ENCODE data around the gene RAB6C. TPM values are rescaled to one million over a fixed set of nuclear protein-coding genes. Genes with fewer than 3 reads are reported as not detected.
"Not testable (repeated sequence)": the region's sequence is repeated elsewhere in the genome, so short reads cannot be mapped to it uniquely, and the experiment has no call there.

The RAB6C gene
- polyA plus RNA-seq (ENCODE audit: insufficient read length in 4 of 4), result under 1 TPM; 0.18 to 0.91 (median 0.81) TPM

DNA sequence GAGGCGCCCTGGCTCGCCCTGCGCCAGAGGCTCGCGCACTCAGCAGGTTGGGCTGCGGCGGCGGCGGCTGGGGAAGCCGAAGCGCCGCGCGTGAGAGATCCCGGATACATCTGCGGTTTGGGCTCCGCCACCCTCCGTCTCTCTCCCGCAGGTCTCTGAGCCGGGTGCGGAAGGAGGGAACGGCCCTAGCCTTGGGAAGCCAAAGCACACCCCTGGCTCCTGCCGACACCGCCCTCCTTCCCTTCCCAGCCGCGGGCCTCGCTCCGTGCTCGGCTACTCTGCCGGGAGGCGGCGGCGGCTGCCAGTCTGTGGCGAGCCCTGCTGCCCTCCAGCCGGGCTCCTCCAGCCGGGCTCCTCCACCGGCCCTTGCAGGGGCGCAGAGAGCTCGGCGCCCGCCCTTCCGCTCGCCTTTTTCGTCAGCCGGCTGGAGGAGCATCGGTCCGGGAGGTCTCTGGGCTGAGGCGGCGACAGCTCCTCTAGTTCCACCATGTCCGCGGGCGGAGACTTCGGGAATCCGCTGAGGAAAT is at the start of gene RAB6C:
Gene RAB6C (plus strand): TSS at position 38 of the 527 bp plus-strand sequence. CDS start 450 bp downstream, at position 488.
- DNase-seq (ENCODE audit: low read depth in 4 of 4, low spot score in 2 of 4), result peak in 2 of 4 donors; percentile 3 to 16

DNA sequence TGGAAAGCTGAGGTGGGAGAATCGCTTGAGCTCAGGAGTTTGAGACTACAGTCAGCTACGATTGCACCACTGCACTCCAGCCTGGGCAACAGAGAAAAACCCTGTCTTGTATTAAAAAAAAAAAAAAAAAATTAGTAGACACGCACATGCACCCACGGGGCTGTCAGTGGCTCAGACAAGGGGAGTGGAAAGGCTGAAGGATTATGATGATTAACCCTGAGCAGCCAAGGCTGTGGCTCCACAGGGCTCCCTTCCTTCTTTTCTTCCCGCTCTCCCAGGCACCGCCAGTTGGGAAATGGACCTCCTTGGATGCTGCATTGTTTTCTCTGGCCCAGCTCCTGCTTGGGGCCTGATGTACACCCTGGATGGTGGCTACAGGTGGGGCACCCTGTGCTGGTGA is 49.0 kb upstream of the RAB6C start:
- DNase-seq (ENCODE audit: low read depth in 4 of 4, low spot score in 2 of 4), result no peak

DNA sequence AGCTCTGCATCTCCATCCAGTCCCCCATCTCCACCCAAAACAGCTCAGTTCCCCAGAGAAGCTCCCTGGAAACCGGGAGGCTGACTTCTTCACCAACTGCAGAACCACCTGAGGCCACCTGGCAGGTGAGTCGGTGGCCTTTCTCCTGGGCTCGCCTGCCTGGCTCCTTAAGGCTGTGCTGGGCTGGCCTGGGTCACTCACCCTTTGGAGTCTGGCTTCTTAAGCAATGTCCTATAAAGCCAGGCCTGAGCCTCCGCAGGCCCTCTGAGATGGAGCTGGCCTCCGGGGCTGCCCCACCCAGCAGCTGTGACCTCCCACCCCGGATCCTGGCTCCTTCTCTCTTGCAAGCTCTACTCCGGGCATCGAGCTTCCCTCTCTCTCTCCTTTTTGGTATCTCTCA is 46.1 kb upstream of the RAB6C start:
- DNase-seq (ENCODE audit: low read depth in 4 of 4, low spot score in 2 of 4), result not testable (repeated sequence)

DNA sequence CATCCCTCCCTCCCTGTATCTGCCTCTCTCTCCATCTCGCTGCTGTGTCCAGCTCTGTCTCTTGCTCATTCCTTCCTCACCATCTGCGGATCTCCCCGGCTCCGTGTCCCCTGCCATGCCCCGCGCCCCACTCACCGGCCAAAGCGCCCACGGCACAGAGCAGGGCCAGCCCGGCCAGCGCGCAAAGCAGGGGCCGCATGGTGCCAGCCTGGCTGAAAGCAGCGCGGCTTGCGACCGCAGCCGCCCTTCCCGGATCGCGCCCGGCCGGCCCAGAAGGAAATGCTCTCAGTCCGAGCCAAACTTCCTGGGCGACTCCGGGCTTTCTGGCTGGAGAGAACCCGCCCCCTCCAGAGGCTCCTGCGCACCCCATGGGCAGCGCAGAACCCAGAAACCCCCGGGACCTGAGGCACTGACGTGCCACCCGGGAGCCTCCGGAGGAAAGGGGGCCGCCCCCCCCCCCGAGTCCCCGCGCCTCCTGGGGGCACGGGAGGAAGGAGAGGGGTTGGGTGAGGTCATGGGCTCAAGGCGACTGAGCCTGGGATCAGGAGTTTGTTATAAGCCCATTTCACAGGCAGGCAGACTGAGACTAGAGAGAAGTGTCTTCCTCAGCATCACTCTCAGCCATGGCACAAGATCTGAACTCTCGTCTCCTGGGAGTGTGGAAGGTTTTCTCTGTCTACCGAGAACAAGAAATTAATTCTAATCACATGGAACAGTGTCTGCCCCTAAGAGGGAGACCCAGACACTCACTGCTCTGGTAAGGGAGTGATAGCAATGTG is 45.2 kb upstream of the RAB6C start:
- no peak for DNase-seq (ENCODE audit: low read depth in 4 of 4, low spot score in 2 of 4)

DNA sequence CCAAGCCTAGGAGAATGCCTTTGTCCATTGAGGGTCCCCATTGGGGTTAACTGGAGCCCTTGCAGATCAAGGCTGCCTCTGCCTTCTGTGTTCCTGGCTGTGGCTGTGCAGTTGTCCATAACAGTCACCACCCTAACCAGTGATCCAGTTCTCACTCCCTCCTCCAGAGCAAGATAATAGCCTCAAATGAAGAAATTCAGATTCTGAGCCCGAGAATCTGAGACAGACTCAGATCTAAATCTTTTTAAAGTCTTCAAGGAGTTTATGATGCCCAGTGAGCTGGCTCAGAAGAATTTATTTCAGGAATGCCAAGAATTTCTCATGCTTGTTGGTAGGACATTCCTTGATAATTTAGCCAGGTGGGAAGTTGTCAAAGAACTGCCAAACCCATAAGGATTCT is 44.3 kb upstream of the RAB6C start:
- no peak for DNase-seq (ENCODE audit: low read depth in 4 of 4, low spot score in 2 of 4)

DNA sequence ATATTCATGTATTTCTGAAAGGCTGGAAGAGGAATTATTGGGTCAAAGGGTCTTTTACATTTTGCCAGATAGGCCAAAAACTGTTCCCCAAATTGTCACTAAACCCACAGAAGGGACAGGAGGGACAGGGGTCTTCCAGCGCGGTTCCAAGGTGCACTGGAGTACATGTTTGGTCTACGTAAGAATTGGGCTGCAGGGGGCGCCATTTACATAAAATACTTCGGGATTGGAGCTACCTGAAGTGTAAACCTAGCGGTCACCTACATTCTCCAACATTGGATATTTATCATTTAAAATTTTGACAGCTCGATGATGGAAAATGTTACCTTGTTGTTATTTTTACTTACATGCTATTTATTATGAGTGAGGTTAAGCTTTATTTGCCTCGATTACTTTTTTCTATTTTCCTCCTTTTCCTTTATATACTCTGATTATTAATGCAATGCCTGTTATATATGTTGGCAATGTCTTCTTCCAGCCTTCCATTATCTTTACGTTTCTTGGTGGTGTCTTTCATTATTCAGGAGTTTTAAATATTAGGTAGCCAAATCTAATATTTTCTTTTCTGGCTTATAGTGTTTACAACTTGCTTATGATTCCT is 43.0 kb upstream of the RAB6C start:
- DNase-seq (ENCODE audit: low read depth in 4 of 4, low spot score in 2 of 4), result no peak

DNA sequence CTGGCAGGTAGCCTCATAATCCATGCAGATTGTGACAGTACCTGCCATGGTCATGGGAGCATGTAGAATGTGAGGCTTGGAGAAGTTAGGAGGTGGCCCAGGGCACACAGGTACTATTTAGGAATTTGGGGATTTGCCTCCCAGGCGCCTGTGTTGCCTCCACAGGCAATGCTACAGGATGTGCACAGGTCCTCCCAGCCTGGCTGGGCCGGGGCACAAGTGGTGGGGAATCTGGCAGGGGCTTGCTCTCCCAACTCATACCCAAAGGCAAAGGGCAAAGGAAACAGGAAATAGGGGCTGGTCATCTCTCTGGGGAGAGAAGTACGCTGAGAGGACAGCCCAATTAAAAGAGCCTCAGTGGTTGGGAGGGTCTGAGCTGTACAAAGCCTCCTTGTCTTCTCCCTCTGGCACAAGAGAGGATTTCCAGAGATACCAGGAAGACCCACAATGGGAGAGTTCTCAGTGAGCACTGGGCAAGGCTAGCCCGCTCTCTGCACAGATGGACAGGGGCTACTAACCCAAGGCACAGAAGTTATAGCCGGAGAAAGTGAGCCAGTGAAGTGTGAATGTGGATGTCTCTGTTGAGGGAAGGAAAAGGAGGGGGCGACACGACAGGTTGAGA is 40.5 kb upstream of the RAB6C start:
- DNase-seq (ENCODE audit: low read depth in 4 of 4, low spot score in 2 of 4), result not testable (repeated sequence)

DNA sequence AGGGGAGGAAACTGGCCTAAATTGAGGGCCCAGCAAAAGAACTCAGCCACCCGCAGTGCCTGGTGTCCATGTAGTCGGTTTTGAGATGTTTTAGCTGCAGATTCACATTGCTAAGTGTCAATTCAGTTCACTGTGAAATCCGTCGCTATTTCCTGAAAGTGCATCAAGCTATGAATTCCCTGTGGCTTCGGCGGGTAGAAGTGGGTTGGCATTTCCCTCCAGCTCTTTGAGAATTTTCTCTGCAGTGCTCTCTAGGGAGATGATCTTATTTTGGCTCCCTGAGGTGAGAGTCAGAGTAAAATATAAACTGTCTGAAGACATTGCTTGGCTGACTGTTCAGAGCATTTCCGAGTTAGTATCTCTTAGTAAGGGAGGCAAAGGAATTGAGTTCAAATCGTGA is 36.0 kb upstream of the RAB6C start:
- not testable (repeated sequence) for DNase-seq (ENCODE audit: low read depth in 4 of 4, low spot score in 2 of 4)

DNA sequence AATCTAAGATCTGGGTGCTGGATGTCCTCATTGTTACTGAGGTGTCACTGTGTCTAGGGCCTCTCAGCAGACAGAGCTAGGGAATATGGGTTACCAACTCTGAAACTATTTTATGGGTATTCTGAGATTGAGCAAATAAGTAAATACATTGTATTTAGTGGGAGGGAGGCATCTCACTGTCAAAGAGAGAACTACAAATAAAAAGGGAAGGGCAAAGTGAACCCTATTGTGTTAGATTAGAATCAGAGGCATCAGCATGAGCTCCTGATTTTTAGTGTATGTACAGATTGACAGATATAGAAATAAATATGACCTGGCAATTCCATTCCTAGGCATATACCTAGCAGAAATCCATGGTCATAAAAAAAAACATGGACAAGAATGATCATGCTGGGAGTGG is 33.9 kb upstream of the RAB6C start:
- DNase-seq (ENCODE audit: low read depth in 4 of 4, low spot score in 2 of 4), result no peak

DNA sequence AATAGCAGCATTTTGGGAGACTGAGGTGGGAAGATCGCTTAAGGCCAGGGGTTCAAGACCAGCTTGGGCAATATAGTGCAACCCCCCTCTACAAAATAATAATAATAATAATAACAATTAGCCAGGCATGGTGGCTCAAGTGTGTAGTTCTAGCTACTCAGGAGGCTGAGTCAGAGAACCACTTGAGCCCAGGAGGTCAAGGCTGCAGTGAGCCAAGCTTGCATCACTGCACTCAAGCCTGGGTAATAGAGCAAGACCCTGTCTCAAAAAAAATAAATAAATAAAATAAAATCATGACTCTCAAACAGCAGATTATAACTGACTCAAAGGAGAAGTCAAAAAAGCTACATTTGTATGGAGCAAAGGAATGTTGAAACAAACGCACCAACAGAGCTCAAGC is 31.8 kb upstream of the RAB6C start:
- not testable (repeated sequence) for DNase-seq (ENCODE audit: low read depth in 4 of 4, low spot score in 2 of 4)

DNA sequence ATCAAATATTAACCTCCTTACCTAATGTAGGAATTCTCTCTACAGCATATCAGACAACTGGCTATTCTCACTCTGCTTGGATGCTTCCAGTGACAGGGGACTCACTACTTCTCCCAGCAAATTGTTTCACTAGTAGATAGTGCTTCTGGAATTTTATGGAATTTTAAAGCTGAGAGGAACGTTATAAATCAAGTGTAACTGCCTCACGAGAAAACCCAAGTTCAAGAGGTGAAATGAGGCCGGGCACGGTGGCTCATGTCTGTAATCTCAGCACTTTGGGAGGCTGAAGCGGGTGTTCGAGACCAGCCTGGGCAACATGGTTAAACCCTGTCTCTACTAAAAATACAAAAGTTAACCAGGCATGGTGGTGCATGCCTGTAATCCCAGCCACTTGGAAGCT is 23.3 kb upstream of the RAB6C start:
- not testable (repeated sequence) for DNase-seq (ENCODE audit: low read depth in 4 of 4, low spot score in 2 of 4)

DNA sequence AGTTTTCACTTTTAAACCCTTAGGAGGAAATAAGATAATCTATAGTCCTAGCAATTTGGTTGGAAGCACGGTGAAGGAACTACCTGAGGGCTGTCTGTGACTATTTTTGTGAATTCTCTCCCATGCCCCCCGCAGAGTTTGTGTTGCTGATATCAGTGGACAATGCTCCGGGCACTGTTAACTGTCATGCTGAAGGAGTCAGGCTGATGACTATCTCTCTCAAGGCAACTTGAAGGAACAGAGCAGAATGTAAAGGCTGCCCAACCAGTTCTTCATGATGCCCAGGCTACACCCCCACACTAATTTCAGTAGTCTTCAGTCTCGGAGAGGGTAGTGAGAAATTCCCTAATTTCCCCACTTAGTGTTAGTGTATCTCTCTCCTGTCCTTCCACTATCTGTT is 21.6 kb upstream of the RAB6C start:
- DNase-seq (ENCODE audit: low read depth in 4 of 4, low spot score in 2 of 4), result no peak

DNA sequence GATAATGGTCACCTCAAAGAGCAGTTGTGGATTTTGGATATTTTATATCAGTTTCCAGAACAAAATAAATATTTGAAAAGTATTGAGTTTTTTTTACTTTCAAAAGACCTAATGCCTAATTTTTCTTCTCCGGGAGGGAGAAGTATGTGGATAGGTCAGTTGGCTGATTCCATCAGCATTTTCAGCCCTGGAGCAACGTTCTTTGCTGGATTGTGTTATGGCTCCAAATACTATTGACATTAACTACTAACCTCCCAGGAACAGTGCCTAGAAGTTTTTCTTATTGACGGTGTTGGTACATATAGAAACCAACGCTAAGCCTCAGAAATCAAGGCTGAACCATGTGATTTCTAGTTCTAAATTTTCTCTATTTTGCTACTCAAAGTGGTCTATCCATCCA is 20.7 kb upstream of the RAB6C start:
- DNase-seq (ENCODE audit: low read depth in 4 of 4, low spot score in 2 of 4), result not testable (repeated sequence)

DNA sequence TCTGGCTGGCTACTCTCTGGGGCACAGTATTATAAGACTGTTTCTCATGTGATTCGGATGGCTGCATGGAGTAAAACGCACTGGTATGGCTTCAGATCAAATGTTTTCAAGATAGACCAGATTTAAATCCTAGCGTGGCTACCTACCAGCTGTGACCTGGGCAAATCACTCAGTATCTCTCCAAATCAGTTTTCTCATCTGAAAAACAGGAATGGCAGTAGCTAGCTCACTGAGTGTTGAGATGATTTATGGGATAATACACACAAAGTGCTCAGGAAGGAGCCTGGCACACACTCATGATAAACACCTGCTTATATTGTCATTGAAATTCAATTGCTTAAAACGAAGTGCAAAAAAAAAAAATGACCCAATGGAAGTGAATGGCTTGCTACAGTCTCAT is 10.9 kb upstream of the RAB6C start:
- not testable (repeated sequence) for DNase-seq (ENCODE audit: low read depth in 4 of 4, low spot score in 2 of 4)

DNA sequence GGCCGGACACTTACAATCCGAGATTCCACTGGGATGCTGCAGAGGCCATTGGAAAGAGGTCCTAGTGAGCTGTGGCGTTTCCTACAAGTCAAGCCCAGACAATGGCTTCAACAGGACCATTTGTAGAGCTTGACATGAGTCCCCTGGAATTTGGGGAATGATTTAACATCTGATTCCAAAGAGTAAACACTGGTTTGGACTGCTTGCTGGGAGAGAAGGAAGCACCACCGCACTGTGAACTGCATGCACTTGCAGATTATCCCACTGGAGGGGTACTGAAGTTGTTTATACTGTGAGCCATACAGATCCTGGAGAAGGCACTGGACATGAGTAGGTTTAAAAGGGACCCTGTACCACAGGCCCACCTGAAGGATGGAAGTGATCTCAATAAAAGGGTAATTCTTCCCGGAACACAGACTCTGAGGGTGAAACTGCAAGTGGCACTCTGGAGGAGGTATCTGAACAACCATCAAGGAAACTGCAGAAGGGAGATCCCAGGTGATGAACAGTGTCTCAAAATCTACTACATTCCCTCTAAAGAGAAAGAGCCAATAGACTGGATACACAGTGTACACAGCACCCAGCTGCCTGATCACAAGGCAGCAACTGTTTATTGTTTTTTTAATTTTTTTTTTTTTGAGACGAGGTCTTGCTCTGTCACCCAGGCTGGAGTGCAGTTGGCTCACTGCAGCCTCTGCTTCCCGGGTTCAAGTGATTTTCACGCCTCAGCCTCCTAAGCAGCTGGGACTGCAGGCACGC is 4.3 kb upstream of the RAB6C start:
- no peak for DNase-seq (ENCODE audit: low read depth in 4 of 4, low spot score in 2 of 4)

DNA sequence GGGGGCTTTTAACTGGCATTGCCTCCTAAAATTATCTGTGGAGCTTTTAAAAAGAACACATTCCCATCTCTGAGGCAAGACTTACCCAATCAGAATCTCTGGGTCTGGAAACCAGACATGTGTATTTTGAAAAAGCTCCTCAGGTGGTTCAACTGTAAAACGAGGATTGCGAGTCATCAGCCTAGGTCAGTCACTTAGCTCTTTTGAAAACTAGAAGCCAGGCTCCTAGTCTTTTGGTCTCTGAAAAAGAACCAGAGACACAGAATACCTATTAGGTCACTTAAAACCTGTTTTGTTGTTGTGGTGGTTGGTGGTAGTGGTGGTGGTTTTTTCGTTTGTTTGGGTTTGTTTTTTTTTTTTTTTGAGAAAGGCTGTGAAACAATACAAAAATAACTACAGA is 2.5 kb upstream of the RAB6C start:
- not testable (repeated sequence) for DNase-seq (ENCODE audit: low read depth in 4 of 4, low spot score in 2 of 4)

DNA sequence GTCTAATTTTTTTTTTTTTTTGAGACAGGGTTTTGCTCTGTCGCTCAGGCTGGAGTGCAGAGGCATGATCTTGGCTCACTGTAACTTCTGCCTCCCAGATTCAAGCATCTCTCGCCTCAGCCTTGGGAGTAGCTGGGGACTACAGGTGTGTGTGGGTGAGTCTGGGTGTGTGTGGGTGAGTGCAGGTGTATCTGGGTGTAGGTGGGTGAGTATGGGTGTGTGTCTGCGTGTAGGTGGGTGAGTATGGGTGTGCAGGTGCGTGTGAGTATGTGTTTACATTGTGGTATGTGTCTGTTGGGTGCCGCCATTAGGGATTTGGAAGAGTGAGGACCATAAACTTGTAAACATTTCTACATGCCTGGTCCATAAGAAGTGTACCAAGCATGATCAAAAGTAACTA is 1.5 kb upstream of the RAB6C start:
- no peak for DNase-seq (ENCODE audit: low read depth in 4 of 4, low spot score in 2 of 4)

DNA sequence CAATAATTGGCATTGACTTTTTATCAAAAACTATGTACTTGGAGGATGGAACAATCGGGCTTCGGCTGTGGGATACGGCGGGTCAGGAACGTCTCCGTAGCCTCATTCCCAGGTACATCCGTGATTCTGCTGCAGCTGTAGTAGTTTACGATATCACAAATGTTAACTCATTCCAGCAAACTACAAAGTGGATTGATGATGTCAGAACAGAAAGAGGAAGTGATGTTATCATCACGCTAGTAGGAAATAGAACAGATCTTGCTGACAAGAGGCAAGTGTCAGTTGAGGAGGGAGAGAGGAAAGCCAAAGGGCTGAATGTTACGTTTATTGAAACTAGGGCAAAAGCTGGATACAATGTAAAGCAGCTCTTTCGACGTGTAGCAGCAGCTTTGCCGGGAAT is 780 bp downstream of the RAB6C start:
- peak in 1 of 4 donors; percentile 2 for DNase-seq (ENCODE audit: low read depth in 4 of 4, low spot score in 2 of 4)

DNA sequence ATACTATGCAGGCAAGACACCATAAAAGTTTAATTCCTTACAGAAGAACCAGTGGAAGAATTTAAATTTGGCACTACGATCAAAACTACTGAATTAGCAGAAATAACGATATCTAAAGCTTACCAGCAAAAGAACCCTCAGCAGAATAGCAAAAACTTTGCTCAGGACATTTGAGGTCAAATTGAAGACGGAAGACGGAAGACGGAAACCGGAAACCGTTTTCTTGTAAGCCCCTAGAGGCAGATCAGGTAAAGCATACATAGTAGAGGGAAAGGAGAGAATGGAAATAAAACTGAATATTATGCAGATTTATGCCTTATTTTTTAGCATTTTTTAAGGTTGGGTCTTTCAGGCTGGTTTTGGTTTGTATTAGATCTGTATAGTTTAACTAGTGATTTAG is 2.2 kb downstream of the RAB6C start:
- not testable (repeated sequence) for DNase-seq (ENCODE audit: low read depth in 4 of 4, low spot score in 2 of 4)

DNA sequence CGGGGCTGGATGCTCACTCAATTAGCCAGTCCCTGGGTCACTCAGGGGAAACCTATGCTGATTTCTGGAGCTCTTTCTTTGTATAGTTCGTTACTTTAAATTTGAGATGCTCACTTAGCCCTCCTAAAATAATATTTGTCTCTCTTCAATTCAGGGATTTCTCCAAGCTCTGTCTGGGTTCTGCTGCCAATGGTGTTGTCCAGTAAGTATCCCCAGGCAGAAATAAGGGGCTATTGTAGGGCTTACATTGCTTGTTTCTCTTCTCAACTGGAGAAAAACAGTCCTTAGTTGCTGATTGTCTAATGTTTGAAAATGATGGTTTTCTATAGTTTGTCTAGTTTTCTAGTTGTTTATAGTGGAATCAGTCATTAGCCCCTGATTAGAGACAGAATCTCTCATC is 5.0 kb downstream of the RAB6C start:
- no peak for DNase-seq (ENCODE audit: low read depth in 4 of 4, low spot score in 2 of 4)

Data from left renal cortex interstitium (tissue), 4 donors.